OCI-M1 (cell line): ENCODE measurements around the gene EID2B.

Source experiments
- DNase-seq: peaks from one replicate; lab custom pipeline; 2025; lab: John Stamatoyannopoulos, UW

Gene EID2B

GRCh38 chr19:39532233-39533002, at the start of gene EID2B:
Gene EID2B, minus strand, starts transcription at chr19:39532852. Its CDS starts 50 bp downstream, at chr19:39532802.
- peak; percentile 99 for DNase-seq

- no peak for DNase-seq
Observed at GRCh38 chr19:39582442-39582841, 49.8 kb upstream of the EID2B start.

- no peak for DNase-seq
Observed at GRCh38 chr19:39568604-39569003, 36.0 kb upstream of the EID2B start.

GRCh38 chr19:39566064-39566463, 33.4 kb upstream of the EID2B start:
- no peak for DNase-seq

- no peak for DNase-seq
Observed at GRCh38 chr19:39563408-39563807, 30.8 kb upstream of the EID2B start.

GRCh38 chr19:39558624-39559117, 26.0 kb upstream of the EID2B start:
- no peak for DNase-seq

- DNase-seq: peak; percentile 89
Observed at GRCh38 chr19:39557811-39558623, 25.4 kb upstream of the EID2B start.

GRCh38 chr19:39555883-39556282, 23.2 kb upstream of the EID2B start:
- DNase-seq: no peak

GRCh38 chr19:39554701-39555311, 22.2 kb upstream of the EID2B start:
- no peak for DNase-seq

- no peak for DNase-seq
Observed at GRCh38 chr19:39553082-39553652, 20.5 kb upstream of the EID2B start.

GRCh38 chr19:39550197-39550596, 17.5 kb upstream of the EID2B start:
- DNase-seq: peak; percentile 13

GRCh38 chr19:39546599-39546998, 13.9 kb upstream of the EID2B start:
- no peak for DNase-seq

- DNase-seq: no peak
Observed at GRCh38 chr19:39544911-39545310, 12.3 kb upstream of the EID2B start.

- peak; percentile 18 for DNase-seq
Observed at GRCh38 chr19:39544226-39544903, 11.7 kb upstream of the EID2B start.

GRCh38 chr19:39543477-39543857, 10.8 kb upstream of the EID2B start:
- no peak for DNase-seq

- no peak for DNase-seq
Observed at GRCh38 chr19:39542206-39542605, 9.6 kb upstream of the EID2B start.

- no peak for DNase-seq
Observed at GRCh38 chr19:39540333-39540673, 7.7 kb upstream of the EID2B start.

- DNase-seq: peak; percentile 98
Observed at GRCh38 chr19:39539518-39540332, 7.1 kb upstream of the EID2B start, which contains the start of gene EID2. Gene EID2, minus strand, starts transcription at chr19:39540161. Its CDS starts 82 bp downstream, at chr19:39540079.

GRCh38 chr19:39539165-39539517, 6.5 kb upstream of the EID2B start:
- DNase-seq: no peak

- DNase-seq: no peak
Observed at GRCh38 chr19:39533791-39534190, 1.1 kb upstream of the EID2B start.

- DNase-seq: no peak
Observed at GRCh38 chr19:39533003-39533512, 406 bp upstream of the EID2B start.
